ENCODE results near the gene INTS1. TPM values are rescaled to one million over a fixed set of nuclear protein-coding genes. Genes with fewer than 3 reads are reported as not detected.

The INTS1 gene
- total and polyA plus RNA-seq, 11 donors = 35.5 to 67.4 (median 45.3) TPM

DNA sequence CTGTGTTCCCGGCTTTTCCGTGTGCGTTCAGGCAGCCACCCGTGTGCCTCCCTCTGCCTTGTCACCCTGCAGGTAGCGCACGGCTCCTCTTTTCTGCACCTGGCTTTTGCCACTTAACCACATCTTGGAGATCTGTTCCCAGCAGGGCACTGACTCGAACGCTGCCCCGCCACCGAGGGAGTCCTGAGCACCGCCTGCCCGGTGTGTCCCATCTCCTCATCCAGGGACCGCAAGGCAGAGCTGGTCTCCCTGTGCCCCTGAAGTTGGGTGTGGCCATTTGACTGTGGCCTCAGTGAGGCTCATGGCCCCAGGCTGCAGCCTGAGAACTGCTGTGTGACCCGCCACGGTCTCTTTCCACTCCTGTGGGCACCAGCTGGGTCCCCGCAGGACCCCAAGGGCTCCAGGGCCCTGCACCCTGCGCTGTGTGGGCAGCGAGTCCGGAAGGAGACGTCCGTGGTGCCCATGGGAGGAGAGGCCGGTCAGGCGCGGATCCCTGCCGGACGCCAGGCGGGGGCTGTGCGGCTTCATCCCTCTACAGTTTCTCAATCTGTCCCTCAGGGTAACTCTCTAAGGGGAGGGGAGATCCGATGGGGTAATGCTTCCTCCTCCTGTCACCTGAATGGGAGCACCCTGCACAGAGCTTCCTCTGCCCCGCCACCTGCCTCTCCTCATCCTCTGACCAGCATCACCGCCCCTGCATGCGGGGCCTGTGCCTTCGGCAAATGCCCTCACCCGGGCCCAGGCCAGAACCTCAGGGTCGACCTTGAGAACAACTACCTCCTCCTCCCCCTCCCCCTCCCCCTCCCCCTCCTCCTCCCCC is 1.8 kb upstream of the INTS1 start:
- ATAC-seq (no peak), DNase-seq (peak in 1 of 5 donors; percentile 65)

DNA sequence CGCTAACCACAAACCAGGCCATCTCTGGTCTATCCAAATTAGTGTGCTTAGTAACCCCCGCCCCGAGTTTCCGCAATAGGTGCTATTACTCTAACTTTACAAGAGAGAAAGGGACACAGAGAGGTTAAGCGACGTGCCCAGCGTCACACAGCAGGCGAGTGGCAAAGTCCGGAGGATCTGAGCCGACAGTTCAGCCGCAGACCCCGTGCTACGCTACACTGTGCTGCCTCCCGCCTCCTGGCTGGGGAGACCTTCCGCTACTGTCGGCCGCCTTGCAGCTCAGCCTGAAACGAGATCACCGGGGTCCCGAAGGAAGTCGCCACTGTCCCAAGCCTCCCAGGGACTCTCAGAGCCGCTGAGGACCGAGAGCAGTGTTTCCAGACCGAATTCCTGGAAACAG is 799 bp downstream of the INTS1 start:
- TF ChIP-seq, protein P1, sequence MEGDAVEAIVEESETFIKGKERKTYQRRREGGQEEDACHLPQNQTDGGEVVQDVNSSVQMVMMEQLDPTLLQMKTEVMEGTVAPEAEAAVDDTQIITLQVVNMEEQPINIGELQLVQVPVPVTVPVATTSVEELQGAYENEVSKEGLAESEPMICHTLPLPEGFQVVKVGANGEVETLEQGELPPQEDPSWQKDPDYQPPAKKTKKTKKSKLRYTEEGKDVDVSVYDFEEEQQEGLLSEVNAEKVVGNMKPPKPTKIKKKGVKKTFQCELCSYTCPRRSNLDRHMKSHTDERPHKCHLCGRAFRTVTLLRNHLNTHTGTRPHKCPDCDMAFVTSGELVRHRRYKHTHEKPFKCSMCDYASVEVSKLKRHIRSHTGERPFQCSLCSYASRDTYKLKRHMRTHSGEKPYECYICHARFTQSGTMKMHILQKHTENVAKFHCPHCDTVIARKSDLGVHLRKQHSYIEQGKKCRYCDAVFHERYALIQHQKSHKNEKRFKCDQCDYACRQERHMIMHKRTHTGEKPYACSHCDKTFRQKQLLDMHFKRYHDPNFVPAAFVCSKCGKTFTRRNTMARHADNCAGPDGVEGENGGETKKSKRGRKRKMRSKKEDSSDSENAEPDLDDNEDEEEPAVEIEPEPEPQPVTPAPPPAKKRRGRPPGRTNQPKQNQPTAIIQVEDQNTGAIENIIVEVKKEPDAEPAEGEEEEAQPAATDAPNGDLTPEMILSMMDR (IDR thresholded peaks at IDR 0.05) = no peak
- no peak for TF ChIP-seq POLR2A (IDR thresholded peaks at IDR 0.05)
- Histone ChIP-seq H3K4me1 (peaks cover 5 to 39% (median 24%) of the 10 kb centered on the region in 12 donors), H3K27ac (peak overlapping the region in 2 of 12 donors; percentile 84 to 86), H3K4me3 (peak overlapping the region; percentile 82 to 100 (median 100)), H3K27me3 (no peaks in the 10 kb centered on the region), H3K9me3 (no peaks in the 10 kb centered on the region), H3K36me3 (peaks cover 0 to 45% (median 42%) of the 10 kb centered on the region in 9 donors)
- no peak for ATAC-seq
- intact Hi-C loops (cut with DNase I) = loop anchor here in 2 of 10 donors (10.0 kb wide), 1 partner anchor 51 kb away; the partner anchor contains the start of gene TMEM184A (in 2 of the 2)
- no peak for DNase-seq
- 24 to 40% (median 32%) methylated on average over 22 to 24 of the region's 24 CpGs for WGBS, 4 donors

More for the DNA sequence above, 1.8 kb upstream of the INTS1 start:
- Histone ChIP-seq H3K27me3 (no peaks in the 10 kb centered on the region), H3K4me1 (peaks cover 5 to 39% (median 24%) of the 10 kb centered on the region in 12 donors), H3K36me3 (peaks cover 0 to 22% (median 18%) of the 10 kb centered on the region in 9 donors), H3K9me3 (no peaks in the 10 kb centered on the region), H3K27ac (peak overlapping the region in 2 of 12 donors; percentile 9 to 22), H3K4me3 (peak overlapping the region in 1 of 12 donors; percentile 28)
- WGBS, 4 donors = 75 to 85% (median 79%) methylated on average over 32 to 35 of the region's 35 CpGs
- intact Hi-C loops (cut with DNase I) = loop anchor here in 7 of 10 donors (2.0 to 10.0 kb wide), 5 partner anchors 33 to 65 kb away; partner anchors contain the start of genes TMEM184A (in 6 of the 7) and PSMG3 (in 1 of the 7)
- TF ChIP-seq POLR2A (IDR thresholded peaks at IDR 0.05) = no peak

DNA sequence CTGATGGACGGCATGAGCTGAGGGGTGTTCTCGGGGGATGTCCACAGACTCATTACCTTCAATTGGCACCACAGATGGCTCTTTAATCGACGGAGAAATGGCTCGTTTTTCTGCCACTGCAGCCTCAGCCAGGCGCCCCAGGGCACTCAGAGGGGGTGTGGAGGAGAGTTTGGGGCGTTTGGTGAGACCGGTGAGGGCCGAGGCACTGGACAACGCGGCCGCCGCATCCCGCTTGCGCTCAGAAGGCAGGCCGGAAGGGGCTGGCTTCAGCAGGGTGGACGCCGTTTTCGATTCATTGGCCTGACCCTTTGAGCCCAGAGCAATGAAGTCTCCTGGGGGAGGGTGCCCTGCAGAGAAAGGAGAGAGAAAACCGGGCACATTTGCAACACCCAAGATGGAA is 1.3 kb downstream of the INTS1 start:
- TF ChIP-seq, protein P1 (IDR thresholded peaks at IDR 0.05) = no peak
- no peak for TF ChIP-seq POLR2A (IDR thresholded peaks at IDR 0.05)
- 77 to 89% (median 85%) methylated on average over 20 of the region's 20 CpGs for WGBS, 4 donors
- intact Hi-C loops (cut with DNase I) = loop anchor here in 2 of 10 donors (10.0 kb wide), 1 partner anchor 52 kb away; the partner anchor contains the start of gene TMEM184A (in 2 of the 2)
- Histone ChIP-seq H3K4me1 (peaks cover 5 to 39% (median 24%) of the 10 kb centered on the region in 12 donors), H3K27ac (no peak overlapping the region), H3K9me3 (no peaks in the 10 kb centered on the region), H3K27me3 (no peaks in the 10 kb centered on the region), H3K36me3 (peaks cover 0 to 50% (median 48%) of the 10 kb centered on the region in 9 donors), H3K4me3 (peak overlapping the region in 9 of 12 donors; percentile 82 to 100 (median 100))
- DNase-seq (no peak), ATAC-seq (no peak)

DNA sequence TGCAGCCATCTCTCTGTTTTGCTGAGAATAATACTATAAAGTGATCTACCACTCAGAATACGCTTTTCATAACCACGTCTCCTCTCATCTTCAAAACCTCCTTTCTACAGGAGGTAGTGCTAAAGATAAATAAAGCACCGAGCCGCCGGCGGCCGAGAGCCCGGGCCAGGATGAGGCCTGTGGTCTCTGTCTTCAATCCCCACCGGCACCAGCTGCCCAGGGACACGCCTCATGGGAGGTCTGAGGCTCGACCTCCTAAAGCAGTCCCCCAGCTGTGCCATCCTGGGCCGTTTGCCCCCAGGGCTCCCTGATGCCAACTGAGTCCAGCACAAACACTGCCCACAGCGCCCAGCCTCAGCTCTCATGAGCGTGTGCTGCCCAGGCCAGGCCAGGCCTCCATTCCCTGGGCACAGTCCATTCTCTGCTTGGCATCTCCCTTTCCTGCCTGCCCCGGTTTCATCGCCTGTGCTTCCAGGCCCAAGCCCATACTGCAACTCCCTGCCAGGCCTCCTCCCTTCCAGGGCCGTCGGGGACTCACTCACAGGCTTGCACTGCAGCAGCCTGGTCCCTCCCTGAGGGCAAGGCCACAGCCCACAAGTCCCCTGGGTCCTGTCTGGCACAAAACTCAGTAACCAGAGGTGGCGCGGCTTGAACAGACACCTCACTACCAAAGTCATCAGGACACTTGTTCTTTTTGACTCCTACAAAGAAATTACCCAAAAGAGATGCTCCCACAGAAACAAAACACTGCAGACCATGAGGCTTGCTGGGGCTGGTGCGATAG is 2.5 kb downstream of the INTS1 start:
- DNase-seq (peak in 1 of 5 donors; percentile 58), ATAC-seq (no peak)
- intact Hi-C loops (cut with DNase I) = loop anchor here in 2 of 10 donors (10.0 kb wide), 1 partner anchor 53 kb away; the partner anchor contains the start of gene TMEM184A (in 2 of the 2)
- Histone ChIP-seq H3K4me1 (peaks cover 5 to 35% (median 21%) of the 10 kb centered on the region in 12 donors), H3K4me3 (no peak overlapping the region), H3K36me3 (peaks cover 0 to 62% (median 59%) of the 10 kb centered on the region in 9 donors), H3K9me3 (no peaks in the 10 kb centered on the region), H3K27ac (no peak overlapping the region), H3K27me3 (no peaks in the 10 kb centered on the region)
- no peak for TF ChIP-seq POLR2A (IDR thresholded peaks at IDR 0.05)
- TF ChIP-seq, protein P1 (IDR thresholded peaks at IDR 0.05) = no peak
- 87 to 96% (median 91%) methylated on average over 17 to 21 of the region's 21 CpGs for WGBS, 4 donors

Measured in heart left ventricle (tissue), 16 donors.